HL-60 (cell line): ENCODE data around the gene SPART.

Experiments used
- DNase-seq, 2 experiments: peaks; one replicate each; pipeline ENCODE4 v3.0.0-alpha.2; 2010 to 2020; ENCODE audit warnings: low read depth in 1 of 2, low spot score in 1 of 2
- H3K27ac ChIP-seq: fragments of 250-450 bp; sonication (Bioruptor Pico); replicated peaks from 2 replicates; pipeline ENCODE4 v1.5.1; 2020; ENCODE audit warnings: mild to moderate bottlenecking, moderate library complexity
- H3K27me3 ChIP-seq: fragments of 250-450 bp; sonication (Bioruptor Pico); 2 replicates; pipeline ENCODE4 v1.5.1; 2021; ENCODE audit warnings: mild to moderate bottlenecking, moderate library complexity; ENCODE audit not compliant: insufficient read depth, poor library complexity, severe bottlenecking
- H3K4me3 ChIP-seq: replicated peaks from 2 replicates; pipeline ENCODE4 v1.5.1; 2011; ENCODE audit warnings: mild to moderate bottlenecking, control low read depth, low read length; ENCODE audit not compliant: insufficient read depth
- GABPA ChIP-seq: IDR thresholded peaks from 2 replicates; pipeline ENCODE4 v1.6.1; 2012; ENCODE audit warnings: low read depth
- POLR2AphosphoS5 ChIP-seq: IDR thresholded peaks from 2 replicates; pipeline ENCODE4 v1.6.1; 2012; ENCODE audit warnings: low read depth
- SPI1 ChIP-seq: IDR thresholded peaks from 2 replicates; pipeline ENCODE4 v1.6.1; 2012; ENCODE audit warnings: low read depth, mild to moderate bottlenecking, borderline replicate concordance
- TF ChIP-seq, protein P1 (sequence below): IDR thresholded peaks from one replicate; pipeline ENCODE4 v1.5.1; 2011; ENCODE audit warnings: low read length, control low read depth, inconsistent platforms; ENCODE audit not compliant: insufficient read depth
- TF ChIP-seq, protein P2 (sequence below): IDR thresholded peaks from 2 replicates; pipeline ENCODE4 v1.6.1; 2012; ENCODE audit warnings: low read depth; ENCODE audit not compliant: insufficient replicate concordance

The SPART gene

DNA sequence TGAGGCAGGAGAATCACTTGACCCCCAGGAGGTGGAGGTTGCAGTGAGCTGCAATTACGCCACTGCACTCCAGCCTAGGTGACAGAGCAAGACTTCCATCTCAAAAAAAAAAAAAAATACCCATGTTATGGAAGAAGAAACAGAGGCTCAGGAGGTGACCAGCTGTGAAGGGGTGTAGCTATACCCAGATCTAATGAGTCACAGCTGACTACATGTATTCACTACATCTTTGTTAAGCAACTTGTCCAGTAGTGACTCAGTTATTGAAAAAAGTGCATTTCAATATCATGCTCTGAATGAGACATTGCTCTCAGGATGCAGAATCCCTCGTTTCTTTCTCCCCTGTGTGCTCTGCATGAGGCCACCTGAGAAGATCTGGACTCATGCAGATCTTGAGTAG, 16.1 kb upstream of the SPART start:
- no peaks in the 10 kb centered on the region for H3K27me3 ChIP-seq
- no peak for DNase-seq
- TF ChIP-seq, protein P1, sequence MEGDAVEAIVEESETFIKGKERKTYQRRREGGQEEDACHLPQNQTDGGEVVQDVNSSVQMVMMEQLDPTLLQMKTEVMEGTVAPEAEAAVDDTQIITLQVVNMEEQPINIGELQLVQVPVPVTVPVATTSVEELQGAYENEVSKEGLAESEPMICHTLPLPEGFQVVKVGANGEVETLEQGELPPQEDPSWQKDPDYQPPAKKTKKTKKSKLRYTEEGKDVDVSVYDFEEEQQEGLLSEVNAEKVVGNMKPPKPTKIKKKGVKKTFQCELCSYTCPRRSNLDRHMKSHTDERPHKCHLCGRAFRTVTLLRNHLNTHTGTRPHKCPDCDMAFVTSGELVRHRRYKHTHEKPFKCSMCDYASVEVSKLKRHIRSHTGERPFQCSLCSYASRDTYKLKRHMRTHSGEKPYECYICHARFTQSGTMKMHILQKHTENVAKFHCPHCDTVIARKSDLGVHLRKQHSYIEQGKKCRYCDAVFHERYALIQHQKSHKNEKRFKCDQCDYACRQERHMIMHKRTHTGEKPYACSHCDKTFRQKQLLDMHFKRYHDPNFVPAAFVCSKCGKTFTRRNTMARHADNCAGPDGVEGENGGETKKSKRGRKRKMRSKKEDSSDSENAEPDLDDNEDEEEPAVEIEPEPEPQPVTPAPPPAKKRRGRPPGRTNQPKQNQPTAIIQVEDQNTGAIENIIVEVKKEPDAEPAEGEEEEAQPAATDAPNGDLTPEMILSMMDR = no peak
- TF ChIP-seq SPI1 (no peak), POLR2AphosphoS5 (no peak), GABPA (no peak)
- TF ChIP-seq, protein P2, sequence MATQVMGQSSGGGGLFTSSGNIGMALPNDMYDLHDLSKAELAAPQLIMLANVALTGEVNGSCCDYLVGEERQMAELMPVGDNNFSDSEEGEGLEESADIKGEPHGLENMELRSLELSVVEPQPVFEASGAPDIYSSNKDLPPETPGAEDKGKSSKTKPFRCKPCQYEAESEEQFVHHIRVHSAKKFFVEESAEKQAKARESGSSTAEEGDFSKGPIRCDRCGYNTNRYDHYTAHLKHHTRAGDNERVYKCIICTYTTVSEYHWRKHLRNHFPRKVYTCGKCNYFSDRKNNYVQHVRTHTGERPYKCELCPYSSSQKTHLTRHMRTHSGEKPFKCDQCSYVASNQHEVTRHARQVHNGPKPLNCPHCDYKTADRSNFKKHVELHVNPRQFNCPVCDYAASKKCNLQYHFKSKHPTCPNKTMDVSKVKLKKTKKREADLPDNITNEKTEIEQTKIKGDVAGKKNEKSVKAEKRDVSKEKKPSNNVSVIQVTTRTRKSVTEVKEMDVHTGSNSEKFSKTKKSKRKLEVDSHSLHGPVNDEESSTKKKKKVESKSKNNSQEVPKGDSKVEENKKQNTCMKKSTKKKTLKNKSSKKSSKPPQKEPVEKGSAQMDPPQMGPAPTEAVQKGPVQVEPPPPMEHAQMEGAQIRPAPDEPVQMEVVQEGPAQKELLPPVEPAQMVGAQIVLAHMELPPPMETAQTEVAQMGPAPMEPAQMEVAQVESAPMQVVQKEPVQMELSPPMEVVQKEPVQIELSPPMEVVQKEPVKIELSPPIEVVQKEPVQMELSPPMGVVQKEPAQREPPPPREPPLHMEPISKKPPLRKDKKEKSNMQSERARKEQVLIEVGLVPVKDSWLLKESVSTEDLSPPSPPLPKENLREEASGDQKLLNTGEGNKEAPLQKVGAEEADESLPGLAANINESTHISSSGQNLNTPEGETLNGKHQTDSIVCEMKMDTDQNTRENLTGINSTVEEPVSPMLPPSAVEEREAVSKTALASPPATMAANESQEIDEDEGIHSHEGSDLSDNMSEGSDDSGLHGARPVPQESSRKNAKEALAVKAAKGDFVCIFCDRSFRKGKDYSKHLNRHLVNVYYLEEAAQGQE = no peak
- H3K27ac ChIP-seq = no peak overlapping the region
- no peak overlapping the region for H3K4me3 ChIP-seq

DNA sequence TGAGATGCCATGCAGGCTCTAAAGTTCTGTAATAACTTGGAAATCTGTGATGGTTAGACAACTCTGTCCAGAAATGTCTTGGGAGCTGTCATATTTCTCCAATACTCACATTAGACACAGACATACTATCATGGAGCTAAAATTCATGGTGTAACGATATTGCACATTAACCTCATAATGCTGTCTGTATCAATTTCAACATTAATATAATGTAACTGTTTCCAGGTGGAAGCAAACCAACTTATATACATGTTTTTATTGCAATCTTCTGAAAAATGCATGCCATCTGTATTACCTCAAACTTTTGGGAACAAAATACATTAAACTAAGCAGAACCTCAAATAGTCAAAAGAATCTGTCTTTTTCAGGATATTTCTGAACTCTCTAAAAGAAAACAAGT, 14.7 kb upstream of the SPART start:
- Histone ChIP-seq H3K27me3 (no peaks in the 10 kb centered on the region), H3K27ac (no peak overlapping the region), H3K4me3 (no peak overlapping the region)
- no peak for DNase-seq
- TF ChIP-seq SPI1 (no peak), GABPA (no peak), POLR2AphosphoS5 (no peak)
- TF ChIP-seq, protein P2 = no peak
- TF ChIP-seq, protein P1 = no peak

DNA sequence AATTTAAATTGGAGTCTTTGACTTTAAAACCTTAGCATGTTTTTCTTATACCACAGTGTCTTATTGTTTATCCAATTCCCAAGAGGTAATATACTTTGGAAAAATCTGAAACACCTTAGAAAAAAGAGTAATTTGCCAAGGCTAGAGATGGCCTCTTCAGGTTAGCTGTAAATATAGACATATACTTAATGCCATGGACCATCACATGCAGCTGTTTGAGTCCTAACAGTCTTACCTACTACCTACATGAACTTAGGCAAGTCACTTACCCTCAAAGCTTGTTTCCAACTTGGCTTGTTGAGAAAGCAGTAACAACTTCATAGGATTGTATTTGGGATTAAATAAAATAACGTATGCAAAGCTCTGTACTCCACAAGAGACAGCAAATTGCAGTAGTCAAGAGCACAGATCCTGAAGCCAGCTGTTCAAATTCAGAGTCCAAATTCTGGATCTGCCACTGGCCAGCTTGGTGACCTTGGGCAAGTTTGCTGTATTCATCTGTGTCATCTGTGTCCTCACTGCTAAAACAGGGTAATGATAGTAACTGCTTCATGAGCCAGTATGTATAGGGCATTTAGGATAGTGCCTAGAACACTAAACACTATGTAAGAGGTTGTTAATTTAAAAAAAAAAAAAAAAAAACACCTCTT, 13.2 kb upstream of the SPART start:
- DNase-seq = no peak
- TF ChIP-seq POLR2AphosphoS5 = no peak
- TF ChIP-seq, protein P1 = no peak
- TF ChIP-seq, protein P2 = no peak
- TF ChIP-seq GABPA = no peak
- TF ChIP-seq SPI1 = no peak
- Histone ChIP-seq H3K27ac (no peak overlapping the region), H3K27me3 (no peaks in the 10 kb centered on the region), H3K4me3 (no peak overlapping the region)
